NCI-H510A (cell line): ENCODE results near the gene GAGE12F.
"Not testable (repeated sequence)": the region's sequence is repeated elsewhere in the genome, so short reads cannot be mapped to it uniquely, and the experiment has no call there.

ENCODE experiments used
- DNase-seq: peaks from one replicate; lab custom pipeline; 2025; lab: John Stamatoyannopoulos, UW

The GAGE12F gene, protein sequence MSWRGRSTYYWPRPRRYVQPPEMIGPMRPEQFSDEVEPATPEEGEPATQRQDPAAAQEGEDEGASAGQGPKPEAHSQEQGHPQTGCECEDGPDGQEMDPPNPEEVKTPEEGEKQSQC

DNA sequence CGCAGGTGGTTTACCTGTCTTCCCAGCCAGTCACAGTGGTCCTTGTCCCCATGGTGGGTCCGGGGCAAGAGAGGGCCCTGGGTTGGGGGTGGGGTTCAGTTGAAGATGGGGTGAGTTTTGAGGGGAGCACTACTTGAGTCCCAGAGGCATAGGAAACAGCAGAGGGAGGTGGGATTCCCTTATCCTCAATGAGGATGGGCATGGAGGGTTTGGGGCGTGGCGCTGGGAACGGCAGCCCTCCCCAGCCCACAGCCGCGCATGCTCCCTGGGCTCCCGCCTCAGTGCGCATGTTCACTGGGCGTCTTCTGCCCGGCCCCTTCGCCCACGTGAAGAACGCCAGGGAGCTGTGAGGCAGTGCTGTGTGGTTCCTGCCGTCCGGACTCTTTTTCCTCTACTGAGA, at the start of gene GAGE12F:
TSS of gene GAGE12F (plus strand) at position 301 of the 400 bp plus-strand sequence. CDS start 1,155 bp downstream, outside the sequence.
- not testable (repeated sequence) for DNase-seq

DNA sequence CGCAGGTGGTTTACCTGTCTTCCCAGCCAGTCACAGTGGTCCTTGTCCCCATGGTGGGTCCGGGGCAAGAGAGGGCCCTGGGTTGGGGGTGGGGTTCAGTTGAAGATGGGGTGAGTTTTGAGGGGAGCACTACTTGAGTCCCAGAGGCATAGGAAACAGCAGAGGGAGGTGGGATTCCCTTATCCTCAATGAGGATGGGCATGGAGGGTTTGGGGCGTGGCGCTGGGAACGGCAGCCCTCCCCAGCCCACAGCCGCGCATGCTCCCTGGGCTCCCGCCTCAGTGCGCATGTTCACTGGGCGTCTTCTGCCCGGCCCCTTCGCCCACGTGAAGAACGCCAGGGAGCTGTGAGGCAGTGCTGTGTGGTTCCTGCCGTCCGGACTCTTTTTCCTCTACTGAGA, 28.8 kb upstream of the GAGE12F start, which contains the start of gene GAGE12C:
TSS of gene GAGE12C (plus strand) at position 301 of the 400 bp plus-strand sequence. CDS start 1,155 bp downstream, outside the sequence.
- not testable (repeated sequence) for DNase-seq

DNA sequence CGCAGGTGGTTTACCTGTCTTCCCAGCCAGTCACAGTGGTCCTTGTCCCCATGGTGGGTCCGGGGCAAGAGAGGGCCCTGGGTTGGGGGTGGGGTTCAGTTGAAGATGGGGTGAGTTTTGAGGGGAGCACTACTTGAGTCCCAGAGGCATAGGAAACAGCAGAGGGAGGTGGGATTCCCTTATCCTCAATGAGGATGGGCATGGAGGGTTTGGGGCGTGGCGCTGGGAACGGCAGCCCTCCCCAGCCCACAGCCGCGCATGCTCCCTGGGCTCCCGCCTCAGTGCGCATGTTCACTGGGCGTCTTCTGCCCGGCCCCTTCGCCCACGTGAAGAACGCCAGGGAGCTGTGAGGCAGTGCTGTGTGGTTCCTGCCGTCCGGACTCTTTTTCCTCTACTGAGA, 19.2 kb upstream of the GAGE12F start, which contains the start of gene GAGE12D:
TSS of gene GAGE12D (plus strand) at position 301 of the 400 bp plus-strand sequence. CDS start 1,155 bp downstream, outside the sequence.
- DNase-seq: not testable (repeated sequence)

DNA sequence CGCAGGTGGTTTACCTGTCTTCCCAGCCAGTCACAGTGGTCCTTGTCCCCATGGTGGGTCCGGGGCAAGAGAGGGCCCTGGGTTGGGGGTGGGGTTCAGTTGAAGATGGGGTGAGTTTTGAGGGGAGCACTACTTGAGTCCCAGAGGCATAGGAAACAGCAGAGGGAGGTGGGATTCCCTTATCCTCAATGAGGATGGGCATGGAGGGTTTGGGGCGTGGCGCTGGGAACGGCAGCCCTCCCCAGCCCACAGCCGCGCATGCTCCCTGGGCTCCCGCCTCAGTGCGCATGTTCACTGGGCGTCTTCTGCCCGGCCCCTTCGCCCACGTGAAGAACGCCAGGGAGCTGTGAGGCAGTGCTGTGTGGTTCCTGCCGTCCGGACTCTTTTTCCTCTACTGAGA, 9.7 kb upstream of the GAGE12F start, which contains the start of gene GAGE12E:
TSS of gene GAGE12E (plus strand) at position 301 of the 400 bp plus-strand sequence. CDS start 1,155 bp downstream, outside the sequence.
- not testable (repeated sequence) for DNase-seq

DNA sequence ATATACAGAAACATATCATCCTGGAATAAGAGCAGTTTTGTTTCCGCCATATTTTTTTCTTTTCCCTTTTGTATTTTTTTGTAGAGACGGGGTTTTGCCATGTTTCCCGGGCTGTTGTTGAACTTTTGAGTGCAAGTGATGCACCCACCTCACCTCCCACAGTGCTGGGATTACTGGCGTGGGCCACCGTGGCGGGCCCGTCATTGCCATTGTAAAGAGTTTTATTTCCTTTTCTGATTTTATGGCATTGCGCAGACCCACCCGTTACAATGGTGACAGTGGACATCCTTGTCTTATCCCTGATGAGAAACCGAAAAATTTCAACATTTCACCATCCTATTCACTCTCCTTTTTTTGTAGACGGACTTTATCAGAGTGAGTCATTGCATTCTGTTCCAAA, 8.1 kb downstream of the GAGE12F start:
- DNase-seq: not testable (repeated sequence)

DNA sequence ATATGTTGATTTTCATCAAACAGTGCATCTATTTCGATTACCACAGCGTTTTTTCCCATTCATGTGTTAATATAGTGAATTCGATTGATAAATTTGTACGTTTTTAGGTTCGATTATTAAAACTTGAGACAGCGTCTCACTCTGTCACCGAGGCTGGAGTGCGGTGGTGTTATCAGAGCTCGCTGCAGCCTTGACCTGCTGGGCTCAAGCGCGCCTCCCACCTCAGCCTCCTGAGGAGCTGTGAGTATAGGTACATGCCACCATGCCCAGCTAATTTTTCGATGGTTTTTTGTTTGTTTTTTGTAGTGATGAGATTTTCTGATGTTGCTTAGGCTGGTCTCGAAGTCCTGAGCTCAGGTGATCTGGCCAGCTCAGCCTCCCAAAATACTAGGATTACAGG, 8.5 kb downstream of the GAGE12F start:
- not testable (repeated sequence) for DNase-seq

DNA sequence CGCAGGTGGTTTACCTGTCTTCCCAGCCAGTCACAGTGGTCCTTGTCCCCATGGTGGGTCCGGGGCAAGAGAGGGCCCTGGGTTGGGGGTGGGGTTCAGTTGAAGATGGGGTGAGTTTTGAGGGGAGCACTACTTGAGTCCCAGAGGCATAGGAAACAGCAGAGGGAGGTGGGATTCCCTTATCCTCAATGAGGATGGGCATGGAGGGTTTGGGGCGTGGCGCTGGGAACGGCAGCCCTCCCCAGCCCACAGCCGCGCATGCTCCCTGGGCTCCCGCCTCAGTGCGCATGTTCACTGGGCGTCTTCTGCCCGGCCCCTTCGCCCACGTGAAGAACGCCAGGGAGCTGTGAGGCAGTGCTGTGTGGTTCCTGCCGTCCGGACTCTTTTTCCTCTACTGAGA, 9.5 kb downstream of the GAGE12F start, which contains the start of gene GAGE12G:
TSS of gene GAGE12G (plus strand) at position 301 of the 400 bp plus-strand sequence. CDS start 1,155 bp downstream, outside the sequence.
- not testable (repeated sequence) for DNase-seq

DNA sequence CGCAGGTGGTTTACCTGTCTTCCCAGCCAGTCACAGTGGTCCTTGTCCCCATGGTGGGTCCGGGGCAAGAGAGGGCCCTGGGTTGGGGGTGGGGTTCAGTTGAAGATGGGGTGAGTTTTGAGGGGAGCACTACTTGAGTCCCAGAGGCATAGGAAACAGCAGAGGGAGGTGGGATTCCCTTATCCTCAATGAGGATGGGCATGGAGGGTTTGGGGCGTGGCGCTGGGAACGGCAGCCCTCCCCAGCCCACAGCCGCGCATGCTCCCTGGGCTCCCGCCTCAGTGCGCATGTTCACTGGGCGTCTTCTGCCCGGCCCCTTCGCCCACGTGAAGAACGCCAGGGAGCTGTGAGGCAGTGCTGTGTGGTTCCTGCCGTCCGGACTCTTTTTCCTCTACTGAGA, 19.0 kb downstream of the GAGE12F start, which contains the start of gene GAGE12H:
TSS of gene GAGE12H (plus strand) at position 301 of the 400 bp plus-strand sequence. CDS start 1,155 bp downstream, outside the sequence.
- not testable (repeated sequence) for DNase-seq

DNA sequence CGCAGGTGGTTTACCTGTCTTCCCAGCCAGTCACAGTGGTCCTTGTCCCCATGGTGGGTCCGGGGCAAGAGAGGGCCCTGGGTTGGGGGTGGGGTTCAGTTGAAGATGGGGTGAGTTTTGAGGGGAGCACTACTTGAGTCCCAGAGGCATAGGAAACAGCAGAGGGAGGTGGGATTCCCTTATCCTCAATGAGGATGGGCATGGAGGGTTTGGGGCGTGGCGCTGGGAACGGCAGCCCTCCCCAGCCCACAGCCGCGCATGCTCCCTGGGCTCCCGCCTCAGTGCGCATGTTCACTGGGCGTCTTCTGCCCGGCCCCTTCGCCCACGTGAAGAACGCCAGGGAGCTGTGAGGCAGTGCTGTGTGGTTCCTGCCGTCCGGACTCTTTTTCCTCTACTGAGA, 28.6 kb downstream of the GAGE12F start, which contains the start of gene GAGE2A:
TSS of gene GAGE2A (plus strand) at position 301 of the 400 bp plus-strand sequence. CDS start 1,155 bp downstream, outside the sequence.
- DNase-seq: not testable (repeated sequence)

DNA sequence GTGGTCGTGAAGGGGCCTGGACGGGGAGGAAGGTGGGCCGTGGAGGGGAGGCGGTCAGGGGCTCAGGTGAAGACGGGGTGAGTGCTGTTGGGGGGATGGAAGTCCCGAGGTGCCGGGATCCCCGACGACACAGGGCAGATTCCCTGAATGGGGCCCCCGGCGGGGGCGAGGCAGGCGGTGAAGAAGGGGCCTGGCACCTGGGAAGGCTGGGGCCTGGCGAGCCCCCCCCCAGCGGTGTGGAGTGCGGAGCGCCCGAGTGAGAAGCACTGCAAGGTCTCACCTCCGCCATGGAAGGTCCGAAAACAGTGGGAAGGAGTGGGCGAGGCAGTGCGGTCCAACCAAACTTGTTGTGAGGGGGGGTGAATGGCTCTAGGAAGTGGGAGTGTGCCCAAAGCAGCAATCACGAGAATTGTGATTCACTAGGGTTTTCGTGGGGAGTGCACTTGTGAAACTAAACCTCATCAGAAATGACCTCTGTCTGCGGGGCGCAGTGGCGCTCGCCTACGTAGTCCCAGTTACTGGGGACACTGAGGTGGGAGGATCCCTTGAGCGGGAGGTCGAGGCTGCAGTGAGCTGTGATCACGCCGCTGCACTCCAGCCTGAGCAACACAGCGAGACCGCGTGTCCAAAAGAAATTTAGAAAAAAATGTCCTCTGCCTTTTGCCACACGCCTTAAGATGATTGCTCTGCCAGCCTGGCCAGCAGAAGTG, 29.3 kb downstream of the GAGE12F start:
- DNase-seq: not testable (repeated sequence)

DNA sequence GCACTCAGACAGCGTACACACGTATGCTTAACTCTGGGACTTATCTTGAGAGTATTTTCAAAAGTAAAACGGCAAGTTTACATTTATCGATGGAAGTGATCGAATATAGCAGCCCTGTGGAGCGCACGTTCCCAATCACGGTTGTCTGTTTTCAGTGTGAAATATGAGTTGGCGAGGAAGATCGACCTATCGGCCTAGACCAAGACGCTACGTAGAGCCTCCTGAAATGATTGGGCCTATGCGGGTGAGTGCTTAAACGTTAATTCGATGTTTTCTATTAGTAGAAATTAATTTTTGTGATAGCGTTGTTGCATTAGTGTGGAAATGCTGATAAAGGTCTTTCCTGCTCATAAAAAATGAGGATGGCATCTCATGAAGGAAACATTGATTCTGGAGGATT, 29.8 kb downstream of the GAGE12F start:
- not testable (repeated sequence) for DNase-seq

DNA sequence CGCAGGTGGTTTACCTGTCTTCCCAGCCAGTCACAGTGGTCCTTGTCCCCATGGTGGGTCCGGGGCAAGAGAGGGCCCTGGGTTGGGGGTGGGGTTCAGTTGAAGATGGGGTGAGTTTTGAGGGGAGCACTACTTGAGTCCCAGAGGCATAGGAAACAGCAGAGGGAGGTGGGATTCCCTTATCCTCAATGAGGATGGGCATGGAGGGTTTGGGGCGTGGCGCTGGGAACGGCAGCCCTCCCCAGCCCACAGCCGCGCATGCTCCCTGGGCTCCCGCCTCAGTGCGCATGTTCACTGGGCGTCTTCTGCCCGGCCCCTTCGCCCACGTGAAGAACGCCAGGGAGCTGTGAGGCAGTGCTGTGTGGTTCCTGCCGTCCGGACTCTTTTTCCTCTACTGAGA, 38.1 kb downstream of the GAGE12F start, which contains the start of gene GAGE1:
TSS of gene GAGE1 (plus strand) at position 301 of the 400 bp plus-strand sequence. CDS start 1,155 bp downstream, outside the sequence.
- not testable (repeated sequence) for DNase-seq

DNA sequence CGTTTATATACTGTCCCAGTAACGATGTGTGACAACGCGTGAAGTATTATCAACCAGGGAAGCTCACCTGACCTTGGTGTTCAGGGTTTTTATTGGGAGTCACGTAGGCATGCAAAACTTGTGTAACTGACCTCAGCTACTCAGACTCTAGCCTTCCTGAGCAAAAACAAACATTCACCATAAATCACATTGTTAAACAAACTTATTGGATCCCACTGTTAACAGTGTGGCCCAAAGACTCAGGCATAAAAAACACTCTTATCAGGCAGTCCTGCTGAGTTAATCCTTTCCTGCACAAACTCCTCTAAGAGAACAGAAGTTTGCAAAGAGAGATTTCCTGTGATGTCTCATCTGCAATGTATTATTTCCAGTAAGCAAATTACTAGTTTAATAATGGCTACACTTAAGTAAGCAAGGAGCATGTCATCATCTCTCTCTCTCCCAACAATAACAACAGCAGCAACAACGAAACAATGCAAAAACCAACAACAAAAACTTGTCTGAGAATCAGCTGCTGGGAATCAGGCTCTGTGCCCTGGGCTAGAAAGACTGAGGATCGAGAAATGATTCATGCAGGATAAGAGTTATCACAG, 50.2 kb downstream of the GAGE12F start:
- DNase-seq: no peak
